IMR-90 (cell line): Measurements from ENCODE around the gene HOXC12. TPM values are rescaled to one million over a fixed set of nuclear protein-coding genes. Genes with fewer than 3 reads are reported as not detected.

Experiments used
- ATAC-seq: fragments of 200-7000 bp; cut with Tn5 transposase; 2 replicates; pipeline ENCODE4 v1.9.1; 2020; ENCODE audit warnings: low read depth, mild to moderate bottlenecking, moderate library complexity
- BruUV-seq: library from RNA; stranded (reverse); fragments of 400-500 nt; replicated peaks from 2 replicates; lab custom pipeline; 2021; lab: Mats Ljungman, UMichigan
- CTCF ChIA-PET: fragments of 300-600 bp; formaldehyde crosslinking; extraction: SDS; loops from one replicate; lab custom pipeline; 2021; ENCODE audit warnings: antibody characterized with exemption; lab: Yijun Ruan, JAX
- POLR2A ChIA-PET: fragments of 300-600 bp; sonication (Branson Sonifier 250); formaldehyde crosslinking; loops from one replicate; lab custom pipeline; 2022; ENCODE audit warnings: antibody characterized with exemption; ENCODE audit not compliant: unreplicated experiment; lab: Charles Lee
- DNase-seq: peaks from one replicate; pipeline ENCODE4 v3.0.0; 2013
- H2AFZ ChIP-seq: replicated peaks from 2 replicates; pipeline ENCODE3; 2013; ENCODE audit warnings: low read length, mild to moderate bottlenecking; ENCODE audit not compliant: poor library complexity
- H2AK5ac ChIP-seq: 2 replicates; pipeline ENCODE4 v1.6.1; 2013; ENCODE audit warnings: low read depth, low read length, inconsistent platforms
- H2AK9ac ChIP-seq: replicated peaks from 2 replicates; pipeline ENCODE3; 2013; ENCODE audit warnings: mild to moderate bottlenecking, low read depth, low read length, moderate library complexity; ENCODE audit not compliant: poor library complexity
- H2BK120ac ChIP-seq: 2 replicates; pipeline ENCODE4 v1.6.1; 2013; ENCODE audit warnings: low read depth, low read length, inconsistent platforms
- H2BK15ac ChIP-seq: 3 replicates; pipeline ENCODE4 v1.6.1; 2013; ENCODE audit warnings: low read depth, low read length, inconsistent platforms
- H2BK20ac ChIP-seq: 2 replicates; pipeline ENCODE4 v1.6.1; 2013; ENCODE audit warnings: low read depth, mild to moderate bottlenecking, inconsistent platforms, low read length, moderate library complexity
- H2BK5ac ChIP-seq: 2 replicates; pipeline ENCODE4 v1.6.1; 2013; ENCODE audit warnings: mild to moderate bottlenecking, low read depth, low read length, inconsistent platforms; ENCODE audit not compliant: poor library complexity, severe bottlenecking
- H3K14ac ChIP-seq: replicated peaks from 2 replicates; pipeline ENCODE4 v1.6.1; 2013; ENCODE audit warnings: low read depth, low read length, inconsistent platforms
- H3K18ac ChIP-seq: 2 replicates; pipeline ENCODE4 v1.6.1; 2013; ENCODE audit warnings: low read depth, low read length, control low read depth
- H3K23ac ChIP-seq: 2 replicates; pipeline ENCODE4 v1.6.1; 2013; ENCODE audit warnings: low read depth, low read length, inconsistent platforms
- H3K27ac ChIP-seq: 2 replicates; pipeline ENCODE4 v1.5.1; 2013; ENCODE audit warnings: mild to moderate bottlenecking, control low read depth, low read length; ENCODE audit not compliant: insufficient read depth
- H3K27me3 ChIP-seq: 2 replicates; pipeline ENCODE4 v1.6.1; 2013; ENCODE audit warnings: low read length; ENCODE audit not compliant: control insufficient read depth, insufficient read depth
- H3K36me3 ChIP-seq: 2 replicates; pipeline ENCODE4 v1.6.1; 2013; ENCODE audit warnings: low read length, mixed read lengths; ENCODE audit not compliant: control insufficient read depth, insufficient read depth
- H3K4ac ChIP-seq: 2 replicates; pipeline ENCODE4 v1.6.1; 2013; ENCODE audit warnings: low read depth, low read length, inconsistent platforms
- H3K4me1 ChIP-seq: 2 replicates; pipeline ENCODE4 v1.6.1; 2013; ENCODE audit warnings: low read length, mixed read lengths; ENCODE audit not compliant: control insufficient read depth, insufficient read depth
- H3K4me2 ChIP-seq: 2 replicates; pipeline ENCODE4 v1.6.1; 2013; ENCODE audit warnings: low read depth, mild to moderate bottlenecking, control low read depth, low read length, moderate library complexity
- H3K4me3 ChIP-seq: 2 replicates; pipeline ENCODE4 v1.5.1; 2013; ENCODE audit warnings: low read depth, mild to moderate bottlenecking, control low read depth, low read length, moderate library complexity; ENCODE audit not compliant: insufficient read depth
- H3K56ac ChIP-seq: 2 replicates; pipeline ENCODE4 v1.6.1; 2013; ENCODE audit warnings: low read length, inconsistent platforms; ENCODE audit not compliant: insufficient read depth; ENCODE audit errors: extremely low read depth
- H3K79me1 ChIP-seq, 2 experiments: 2 replicates each; pipeline ENCODE4 v1.6.1; 2013; ENCODE audit warnings: low read length in 2 of 2, inconsistent platforms in 1 of 2, low read depth in 1 of 2
- H3K9ac ChIP-seq: 2 replicates; pipeline ENCODE4 v1.6.1; 2013; ENCODE audit warnings: low read depth, low read length, control low read depth
- H3K9me1 ChIP-seq: 2 replicates; pipeline ENCODE4 v1.6.1; 2013; ENCODE audit warnings: low read length, inconsistent platforms; ENCODE audit not compliant: insufficient read depth
- H3K9me3 ChIP-seq: 2 replicates; pipeline ENCODE4 v1.6.1; 2013; ENCODE audit warnings: low read length; ENCODE audit not compliant: control insufficient read depth, insufficient read depth
- H4K20me1 ChIP-seq: 2 replicates; pipeline ENCODE4 v1.6.1; 2013; ENCODE audit warnings: low read length, inconsistent platforms; ENCODE audit not compliant: insufficient read depth
- H4K5ac ChIP-seq: 2 replicates; pipeline ENCODE4 v1.6.1; 2013; ENCODE audit warnings: mild to moderate bottlenecking, low read depth, low read length, control low read depth
- H4K8ac ChIP-seq, 2 experiments: 2 replicates each; pipeline ENCODE4 v1.6.1; 2013; ENCODE audit warnings: low read depth in 2 of 2, low read length in 2 of 2, control low read depth in 1 of 2, inconsistent platforms in 1 of 2
- H4K91ac ChIP-seq: 2 replicates; pipeline ENCODE4 v1.6.1; 2013; ENCODE audit warnings: low read depth, low read length, inconsistent platforms; ENCODE audit not compliant: insufficient read depth
- BHLHE40 ChIP-seq: fragments of 150-350 bp; IDR thresholded peaks from 2 replicates; pipeline ENCODE4 v1.6.1; 2016; ENCODE audit warnings: mild to moderate bottlenecking, low read depth, low read length
- CEBPB ChIP-seq: IDR thresholded peaks from 2 replicates; pipeline ENCODE4 v1.6.1; 2012; ENCODE audit warnings: low read depth, low read length, improper control_type of control experiment
- NFE2L2 ChIP-seq: fragments of 150-350 bp; IDR thresholded peaks from 2 replicates; pipeline ENCODE4 v1.6.1; 2016; ENCODE audit warnings: low read depth, mild to moderate bottlenecking, low read length
- POLR2A ChIP-seq: IDR thresholded peaks from 2 replicates; pipeline ENCODE4 v1.6.1; 2012; ENCODE audit warnings: mild to moderate bottlenecking, low read depth, low read length
- RCOR1 ChIP-seq: IDR thresholded peaks from 2 replicates; pipeline ENCODE4 v1.6.1; 2012; ENCODE audit warnings: mild to moderate bottlenecking, low read length, improper control_type of control experiment; ENCODE audit not compliant: insufficient replicate concordance
- SMC3 ChIP-seq: fragments of 150-350 bp; IDR thresholded peaks from 2 replicates; pipeline ENCODE4 v1.6.1; 2016; ENCODE audit warnings: low read depth, mild to moderate bottlenecking, antibody characterized with exemption, low read length, moderate library complexity
- USF2 ChIP-seq: fragments of 150-350 bp; IDR thresholded peaks from 2 replicates; pipeline ENCODE4 v1.6.1; 2017; ENCODE audit warnings: mild to moderate bottlenecking, antibody characterized with exemption, low read length, low read depth
- WGBS, 2 experiments: methylation state at CpG; one replicate each; pipeline versions ENCODE4 v1.1.5 to v1.1.7; 2013; ENCODE audit warnings: missing lambda C conversion rate in 2 of 2; ENCODE audit not compliant: insufficient read length in 1 of 2; ENCODE audit errors: extremely low coverage in 2 of 2; 5-methylcytosine and 5-hydroxymethylcytosine counted together
- dilution Hi-C: fragments of 300-500 bp; cut with HindIII; formaldehyde crosslinking; loops from one replicate; pipeline ENCODE4 v1.14.3; 2018; ENCODE audit warnings: low sequenced_read_pairs; ENCODE audit not compliant: unreplicated experiment
- in situ Hi-C: fragments of 300-500 bp; cut with MboI; formaldehyde crosslinking; loops from 3 replicates; pipeline ENCODE4 v1.14.3; 2019; ENCODE audit warnings: low sequenced_read_pairs, inconsistent platforms, mixed read lengths
- intact Hi-C: fragments of 100-400 bp; cut with micrococcal nuclease; formaldehyde crosslinking; loops from 2 replicates; pipeline ENCODE4 v1.10.0; 2022
- polyA plus RNA-seq, 3 experiments: library from polyadenylated mRNA; depleted of rRNA; stranded (reverse); fragments of >200 nt; gene quantifications; 2 replicates each; pipeline ENCODE4 v1.2.3, GENCODE V29; 2012; ENCODE audit warnings: low replicate concordance in 1 of 3
- total RNA-seq: library from RNA; depleted of rRNA; stranded (reverse); fragments of >200 nt; gene quantifications from 2 replicates; pipeline ENCODE4 v1.2.3, GENCODE V29; 2012

Gene HOXC12
- total and polyA plus RNA-seq, 2 of the 4 experiments (the other 2 are of a cell fraction), result not detected

- no peak overlapping the region for H3K4me3 ChIP-seq
- no peaks in the 10 kb centered on the region for H3K36me3 ChIP-seq
- in situ Hi-C loops, result no loop called here
- DNase-seq, result no peak
- no peak overlapping the region for H2BK5ac ChIP-seq
- no peak overlapping the region for H2AFZ ChIP-seq
- no peak overlapping the region for H3K27ac ChIP-seq
- H3K27me3 ChIP-seq, result peaks cover 99% of the 10 kb centered on the region
- dilution Hi-C loops, result no loop called here
- intact Hi-C loops, result no loop called here
- POLR2A ChIA-PET, result no interaction called here
- H3K79me1 ChIP-seq, result no peaks in the 10 kb centered on the region
- no peak overlapping the region for H3K56ac ChIP-seq
- no peak for ATAC-seq
- H3K23ac ChIP-seq, result no peak overlapping the region
- H3K14ac ChIP-seq, result no peak overlapping the region
- H3K9me1 ChIP-seq, result no peaks in the 10 kb centered on the region
- no peak overlapping the region for H3K9ac ChIP-seq
- H2AK9ac ChIP-seq, result no peak overlapping the region
- no peak overlapping the region for H3K18ac ChIP-seq
- H3K9me3 ChIP-seq, result peaks cover 9% of the 10 kb centered on the region
- no peak overlapping the region for H2BK15ac ChIP-seq
- BruUV-seq, result no TSS peak
- no peak overlapping the region for H3K4ac ChIP-seq
- no peak overlapping the region for H2BK120ac ChIP-seq
- no peak overlapping the region for H4K91ac ChIP-seq
- CTCF ChIA-PET, result no interaction called here
- H3K4me1 ChIP-seq, result no peaks in the 10 kb centered on the region
- no peaks in the 10 kb centered on the region for H4K20me1 ChIP-seq
- no CpG with 5 or more reads among the region's 24 CpGs for WGBS, 2 experiments
- H3K4me2 ChIP-seq, result no peak overlapping the region
- no peak overlapping the region for H4K8ac ChIP-seq
- H2AK5ac ChIP-seq, result no peak overlapping the region
- H2BK20ac ChIP-seq, result no peak overlapping the region
- TF ChIP-seq POLR2A (no peak), RCOR1 (no peak), BHLHE40 (no peak), SMC3 (no peak), NFE2L2 (no peak), CEBPB (no peak), USF2 (no peak)
- H4K5ac ChIP-seq, result no peak overlapping the region
Observed at GRCh38 chr12:53968214-53969127, 13.8 kb downstream of the HOXC12 start.
